ENCODE results near the gene OTOG.

DNA sequence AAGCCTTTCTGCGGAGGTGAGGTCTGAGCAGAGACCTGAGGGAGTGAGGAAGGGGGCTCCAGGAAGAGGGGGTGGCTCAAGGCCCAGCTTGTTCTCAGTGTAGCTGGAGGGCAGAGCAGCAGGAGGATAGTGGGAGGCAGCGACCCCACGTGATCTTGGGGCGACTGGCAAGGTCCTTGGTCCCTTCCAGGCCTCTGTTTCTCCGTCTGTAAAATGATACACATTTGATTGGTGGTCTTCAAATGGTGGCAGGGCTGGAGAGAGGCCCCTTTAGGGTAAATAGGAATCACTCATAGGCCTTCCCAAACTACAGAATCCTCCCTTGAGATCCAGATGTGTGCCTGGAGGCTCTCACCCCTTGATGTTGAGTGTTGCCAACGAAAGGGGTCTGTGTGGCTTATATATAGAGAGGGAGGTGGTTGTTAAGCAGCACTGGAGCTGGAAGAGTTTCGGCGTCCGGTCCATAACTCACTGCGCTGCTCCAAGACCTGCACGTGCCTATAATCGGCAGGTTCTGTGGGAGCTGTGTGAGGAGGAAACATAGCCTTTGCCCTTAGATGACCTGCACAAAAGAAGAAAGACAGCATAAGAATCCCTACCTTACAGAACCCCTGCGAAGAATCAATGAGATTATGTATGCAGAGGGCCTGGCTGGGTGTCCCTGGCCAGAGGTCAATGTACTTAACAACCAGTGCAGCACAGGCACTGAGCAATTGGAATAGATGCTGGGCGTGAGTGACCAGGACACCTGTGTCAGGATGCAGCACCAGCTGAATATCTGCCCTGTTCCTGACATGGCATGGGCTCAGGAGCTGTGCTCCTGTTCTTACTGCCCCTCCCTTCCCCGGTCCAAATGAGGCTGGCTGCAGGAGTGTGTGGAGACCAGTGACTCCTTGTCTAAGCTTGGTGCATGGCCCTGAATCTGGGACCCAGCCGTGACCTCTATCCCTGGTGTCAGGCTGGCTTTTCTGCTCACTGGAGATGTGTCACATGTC is 28.7 kb downstream of the OTOG start:
- no peak for TF ChIP-seq EP300 (IDR thresholded peaks at IDR 0.05)
- TF ChIP-seq, protein P1, sequence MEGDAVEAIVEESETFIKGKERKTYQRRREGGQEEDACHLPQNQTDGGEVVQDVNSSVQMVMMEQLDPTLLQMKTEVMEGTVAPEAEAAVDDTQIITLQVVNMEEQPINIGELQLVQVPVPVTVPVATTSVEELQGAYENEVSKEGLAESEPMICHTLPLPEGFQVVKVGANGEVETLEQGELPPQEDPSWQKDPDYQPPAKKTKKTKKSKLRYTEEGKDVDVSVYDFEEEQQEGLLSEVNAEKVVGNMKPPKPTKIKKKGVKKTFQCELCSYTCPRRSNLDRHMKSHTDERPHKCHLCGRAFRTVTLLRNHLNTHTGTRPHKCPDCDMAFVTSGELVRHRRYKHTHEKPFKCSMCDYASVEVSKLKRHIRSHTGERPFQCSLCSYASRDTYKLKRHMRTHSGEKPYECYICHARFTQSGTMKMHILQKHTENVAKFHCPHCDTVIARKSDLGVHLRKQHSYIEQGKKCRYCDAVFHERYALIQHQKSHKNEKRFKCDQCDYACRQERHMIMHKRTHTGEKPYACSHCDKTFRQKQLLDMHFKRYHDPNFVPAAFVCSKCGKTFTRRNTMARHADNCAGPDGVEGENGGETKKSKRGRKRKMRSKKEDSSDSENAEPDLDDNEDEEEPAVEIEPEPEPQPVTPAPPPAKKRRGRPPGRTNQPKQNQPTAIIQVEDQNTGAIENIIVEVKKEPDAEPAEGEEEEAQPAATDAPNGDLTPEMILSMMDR (IDR thresholded peaks at IDR 0.05): no peak
- TF ChIP-seq POLR2A (IDR thresholded peaks at IDR 0.05): no peak

Measured in ovary (tissue), 3 donors.